ENCODE results near the gene SYT7.

GRCh38 chr11:61578819-61579675 is 1.8 kb downstream of the SYT7 start:
- no peak for TF ChIP-seq POLR2A (IDR thresholded peaks at IDR 0.05; ENCODE audit: low read depth, low read length)
- no peak for TF ChIP-seq POLR2AphosphoS5 (IDR thresholded peaks at IDR 0.05; ENCODE audit: low read depth, low read length)
- no peak for TF ChIP-seq TAF1 (IDR thresholded peaks at IDR 0.05; ENCODE audit: low read depth, low read length)
- TF ChIP-seq PAX5 (IDR thresholded peaks at IDR 0.05; ENCODE audit: insufficient read depth, low read length, severe bottlenecking) = no peak

Measured in GM12891 (cell line).